IMR-90 (cell line): ENCODE data around the gene ADGRG1.

Experiments
- BHLHE40 ChIP-seq: fragments of 150-350 bp; IDR thresholded peaks from 2 replicates; pipeline ENCODE4 v1.6.1; 2016; ENCODE audit warnings: mild to moderate bottlenecking, low read depth, low read length
- CEBPB ChIP-seq: IDR thresholded peaks from 2 replicates; pipeline ENCODE4 v1.6.1; 2012; ENCODE audit warnings: low read depth, low read length, improper control_type of control experiment
- MAFK ChIP-seq: IDR thresholded peaks from 2 replicates; pipeline ENCODE4 v1.6.1; 2012; ENCODE audit warnings: low read depth, low read length, improper control_type of control experiment
- MAZ ChIP-seq: IDR thresholded peaks from 2 replicates; pipeline ENCODE4 v1.6.1; 2012; ENCODE audit warnings: low read depth, mild to moderate bottlenecking, low read length, improper control_type of control experiment, moderate library complexity, borderline replicate concordance
- MXI1 ChIP-seq: IDR thresholded peaks from 2 replicates; pipeline ENCODE4 v1.6.1; 2012; ENCODE audit warnings: low read depth, mild to moderate bottlenecking, low read length, moderate library complexity, borderline replicate concordance
- NFE2L2 ChIP-seq: fragments of 150-350 bp; IDR thresholded peaks from 2 replicates; pipeline ENCODE4 v1.6.1; 2016; ENCODE audit warnings: low read depth, mild to moderate bottlenecking, low read length
- POLR2A ChIP-seq: IDR thresholded peaks from 2 replicates; pipeline ENCODE4 v1.6.1; 2012; ENCODE audit warnings: mild to moderate bottlenecking, low read depth, low read length
- RAD21 ChIP-seq: IDR thresholded peaks from 2 replicates; pipeline ENCODE4 v1.6.1; 2012; ENCODE audit warnings: low read length, improper control_type of control experiment
- RCOR1 ChIP-seq: IDR thresholded peaks from 2 replicates; pipeline ENCODE4 v1.6.1; 2012; ENCODE audit warnings: mild to moderate bottlenecking, low read length, improper control_type of control experiment; ENCODE audit not compliant: insufficient replicate concordance
- SMC3 ChIP-seq: fragments of 150-350 bp; IDR thresholded peaks from 2 replicates; pipeline ENCODE4 v1.6.1; 2016; ENCODE audit warnings: low read depth, mild to moderate bottlenecking, antibody characterized with exemption, low read length, moderate library complexity
- TF ChIP-seq, protein P1 (sequence below): conservative IDR thresholded peaks from 2 replicates; pipeline ENCODE4 v1.5.1; 2012; ENCODE audit warnings: mild to moderate bottlenecking, low read depth, low read length, improper control_type of control experiment
- TF ChIP-seq, protein P2 (sequence below): fragments of 150-350 bp; IDR thresholded peaks from 2 replicates; pipeline ENCODE4 v1.6.1; 2016; ENCODE audit warnings: low read depth, mild to moderate bottlenecking, low read length, moderate library complexity, borderline replicate concordance
- TF ChIP-seq, protein P3 (sequence below): fragments of 150-350 bp; IDR thresholded peaks from 2 replicates; pipeline ENCODE4 v1.6.1; 2017; ENCODE audit warnings: mild to moderate bottlenecking, antibody characterized with exemption, low read length, low read depth

DNA sequence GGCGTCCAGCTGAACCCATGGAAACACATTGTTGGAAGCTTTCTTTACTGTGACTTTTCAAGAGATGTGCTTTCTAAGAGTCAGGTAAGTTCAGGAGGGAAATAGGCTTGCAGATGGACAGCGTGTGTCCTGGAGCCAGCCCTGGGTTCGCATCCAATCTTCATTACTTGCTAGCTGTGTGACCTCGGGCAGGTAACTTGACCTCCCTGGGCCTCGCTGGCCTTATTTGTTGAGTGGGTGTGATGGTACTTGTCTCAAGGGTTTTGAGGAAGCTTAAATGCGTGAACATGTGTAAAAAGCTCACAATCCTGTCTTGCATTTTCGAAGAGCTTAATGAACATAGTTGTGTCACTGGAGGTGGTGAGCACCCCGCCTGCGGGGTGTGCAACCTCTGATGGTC lies 11.8 kb downstream of the ADGRG1 start:
- TF ChIP-seq, protein P1, sequence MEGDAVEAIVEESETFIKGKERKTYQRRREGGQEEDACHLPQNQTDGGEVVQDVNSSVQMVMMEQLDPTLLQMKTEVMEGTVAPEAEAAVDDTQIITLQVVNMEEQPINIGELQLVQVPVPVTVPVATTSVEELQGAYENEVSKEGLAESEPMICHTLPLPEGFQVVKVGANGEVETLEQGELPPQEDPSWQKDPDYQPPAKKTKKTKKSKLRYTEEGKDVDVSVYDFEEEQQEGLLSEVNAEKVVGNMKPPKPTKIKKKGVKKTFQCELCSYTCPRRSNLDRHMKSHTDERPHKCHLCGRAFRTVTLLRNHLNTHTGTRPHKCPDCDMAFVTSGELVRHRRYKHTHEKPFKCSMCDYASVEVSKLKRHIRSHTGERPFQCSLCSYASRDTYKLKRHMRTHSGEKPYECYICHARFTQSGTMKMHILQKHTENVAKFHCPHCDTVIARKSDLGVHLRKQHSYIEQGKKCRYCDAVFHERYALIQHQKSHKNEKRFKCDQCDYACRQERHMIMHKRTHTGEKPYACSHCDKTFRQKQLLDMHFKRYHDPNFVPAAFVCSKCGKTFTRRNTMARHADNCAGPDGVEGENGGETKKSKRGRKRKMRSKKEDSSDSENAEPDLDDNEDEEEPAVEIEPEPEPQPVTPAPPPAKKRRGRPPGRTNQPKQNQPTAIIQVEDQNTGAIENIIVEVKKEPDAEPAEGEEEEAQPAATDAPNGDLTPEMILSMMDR: no peak
- no peak for TF ChIP-seq CEBPB
- TF ChIP-seq RCOR1: no peak
- TF ChIP-seq POLR2A: no peak
- no peak for TF ChIP-seq RAD21
- no peak for TF ChIP-seq MXI1
- TF ChIP-seq, protein P2, sequence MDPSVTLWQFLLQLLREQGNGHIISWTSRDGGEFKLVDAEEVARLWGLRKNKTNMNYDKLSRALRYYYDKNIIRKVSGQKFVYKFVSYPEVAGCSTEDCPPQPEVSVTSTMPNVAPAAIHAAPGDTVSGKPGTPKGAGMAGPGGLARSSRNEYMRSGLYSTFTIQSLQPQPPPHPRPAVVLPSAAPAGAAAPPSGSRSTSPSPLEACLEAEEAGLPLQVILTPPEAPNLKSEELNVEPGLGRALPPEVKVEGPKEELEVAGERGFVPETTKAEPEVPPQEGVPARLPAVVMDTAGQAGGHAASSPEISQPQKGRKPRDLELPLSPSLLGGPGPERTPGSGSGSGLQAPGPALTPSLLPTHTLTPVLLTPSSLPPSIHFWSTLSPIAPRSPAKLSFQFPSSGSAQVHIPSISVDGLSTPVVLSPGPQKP: no peak
- no peak for TF ChIP-seq MAZ
- TF ChIP-seq, protein P3, sequence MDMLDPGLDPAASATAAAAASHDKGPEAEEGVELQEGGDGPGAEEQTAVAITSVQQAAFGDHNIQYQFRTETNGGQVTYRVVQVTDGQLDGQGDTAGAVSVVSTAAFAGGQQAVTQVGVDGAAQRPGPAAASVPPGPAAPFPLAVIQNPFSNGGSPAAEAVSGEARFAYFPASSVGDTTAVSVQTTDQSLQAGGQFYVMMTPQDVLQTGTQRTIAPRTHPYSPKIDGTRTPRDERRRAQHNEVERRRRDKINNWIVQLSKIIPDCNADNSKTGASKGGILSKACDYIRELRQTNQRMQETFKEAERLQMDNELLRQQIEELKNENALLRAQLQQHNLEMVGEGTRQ: no peak
- no peak for TF ChIP-seq BHLHE40
- TF ChIP-seq MAFK: no peak
- TF ChIP-seq NFE2L2: no peak
- no peak for TF ChIP-seq SMC3
